Cardiac septum (tissue), 1 donor: ENCODE data around the gene CACNG5. TPM values are rescaled to one million over a fixed set of nuclear protein-coding genes. Genes with fewer than 3 reads are reported as not detected.

Experiments used
- DNase-seq: peaks from one replicate; pipeline ENCODE4 v3.0.0-alpha.2; 2020; ENCODE audit warnings: low spot score
- intact Hi-C: fragments of 100-400 bp; cut with DNase I; formaldehyde crosslinking; loops from one replicate; pipeline ENCODE4 v1.14.0; 2022
- long read RNA-seq: library from polyadenylated mRNA; unstranded; transcript quantifications from one replicate; pipeline ENCODE4 v2.0.0, GENCODE V29; 2021
- total RNA-seq: library from RNA; stranded (reverse); fragmentation: NEBNext Ultra II Directional; extraction: Animal tissue kit (Norgen Biotek cat#: 25700); gene quantifications from one replicate; pipeline ENCODE4 v1.2.1, GENCODE V29; 2021
- donor health status: DM: no; HTN: no; CAD: no.

Gene CACNG5, protein sequence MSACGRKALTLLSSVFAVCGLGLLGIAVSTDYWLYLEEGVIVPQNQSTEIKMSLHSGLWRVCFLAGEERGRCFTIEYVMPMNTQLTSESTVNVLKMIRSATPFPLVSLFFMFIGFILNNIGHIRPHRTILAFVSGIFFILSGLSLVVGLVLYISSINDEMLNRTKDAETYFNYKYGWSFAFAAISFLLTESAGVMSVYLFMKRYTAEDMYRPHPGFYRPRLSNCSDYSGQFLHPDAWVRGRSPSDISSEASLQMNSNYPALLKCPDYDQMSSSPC
- total RNA-seq = not detected
- long read RNA-seq = 0 reads

DNA sequence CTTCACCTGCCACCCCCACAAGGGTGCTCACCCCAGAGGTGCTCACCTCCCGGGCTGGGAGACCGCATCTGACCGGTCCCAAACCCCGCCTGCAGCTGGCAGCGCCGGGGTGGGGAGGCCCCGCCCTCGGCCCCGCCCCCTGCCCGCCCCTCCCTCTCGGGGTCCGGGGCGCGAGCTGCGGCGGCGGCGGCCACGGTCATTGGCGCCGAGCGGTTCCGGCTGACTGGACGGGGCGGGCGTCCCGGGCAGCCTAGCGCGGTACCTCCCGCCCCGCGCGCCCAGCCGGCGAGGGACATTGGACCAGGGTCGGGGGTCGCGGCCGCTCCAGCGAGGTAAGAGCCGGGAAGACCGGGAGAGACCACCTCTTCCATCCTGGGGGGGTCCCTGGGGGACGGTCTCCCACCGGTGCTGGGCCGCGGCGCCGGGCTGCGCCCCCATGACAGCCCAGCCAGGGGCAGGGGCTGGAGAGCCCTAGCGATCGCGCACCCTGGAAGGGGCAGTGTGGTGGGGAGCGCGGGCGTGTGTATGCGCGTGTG, at the start of gene CACNG5:
Gene CACNG5 (plus strand): TSS at position 199 of the 536 bp plus-strand sequence. CDS start 42,216 bp downstream, outside the sequence.
- intact Hi-C loops = no loop called here
- DNase-seq = peak; percentile 33

DNA sequence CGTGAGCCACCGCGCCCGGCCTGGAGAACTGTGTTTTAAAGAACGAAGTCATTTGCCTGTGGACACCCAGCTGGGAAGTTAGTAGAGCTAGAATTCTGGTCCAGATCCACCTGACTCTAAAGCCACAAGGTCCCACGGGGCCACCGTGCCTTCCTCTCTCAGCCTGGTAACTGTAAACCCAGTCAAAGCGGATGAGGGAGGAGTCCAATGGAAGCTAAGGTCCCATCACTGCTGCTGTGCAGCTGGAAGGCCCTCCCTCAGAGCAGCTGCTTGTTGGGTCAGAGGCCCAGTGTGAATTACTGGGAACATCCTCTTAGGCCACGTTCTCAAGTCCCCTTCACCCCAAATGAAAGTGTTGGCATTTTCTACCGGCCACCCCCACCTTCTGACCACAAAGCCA, 48.8 kb upstream of the CACNG5 start:
- intact Hi-C loops = no loop called here
- DNase-seq = no peak

DNA sequence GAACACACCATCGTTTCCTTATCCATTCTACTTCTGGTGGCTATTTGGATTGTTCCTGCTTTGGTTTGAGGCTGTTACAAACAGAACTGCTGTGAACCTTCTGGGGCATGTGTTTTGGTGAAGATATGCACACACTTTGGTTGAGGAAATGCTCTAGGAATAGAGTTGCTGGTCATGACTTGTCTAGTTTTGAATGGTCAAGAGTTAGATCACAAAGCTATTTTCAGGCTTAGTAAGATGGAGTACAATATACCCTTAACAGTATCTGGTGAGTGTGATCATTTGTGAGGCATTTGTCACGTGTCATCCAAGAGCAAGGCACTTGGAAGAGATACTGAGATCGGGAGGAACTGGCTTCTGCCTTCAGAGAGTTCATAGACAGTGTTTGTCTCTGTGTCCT, 47.0 kb upstream of the CACNG5 start:
- intact Hi-C loops = no loop called here
- no peak for DNase-seq

DNA sequence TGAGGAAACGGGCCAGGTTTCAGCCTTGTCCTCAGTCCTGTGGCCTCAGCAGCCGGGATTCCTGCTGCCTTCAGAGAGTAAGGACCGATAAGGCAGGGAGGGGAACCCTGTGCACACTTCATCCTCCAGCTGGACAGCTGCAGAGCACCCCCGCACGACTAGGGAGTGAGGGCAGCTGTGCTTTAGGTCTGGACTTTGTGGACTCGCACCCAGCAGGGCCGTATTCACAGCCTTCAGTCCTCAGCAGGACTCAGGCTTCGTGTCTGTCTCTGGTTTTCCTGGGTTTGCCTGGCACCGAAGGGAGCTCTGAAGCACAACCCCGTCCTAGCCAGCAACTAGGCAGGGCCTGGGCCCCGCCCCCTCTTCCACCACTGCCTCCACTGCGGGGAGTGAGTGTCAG, 45.8 kb upstream of the CACNG5 start:
- DNase-seq = no peak
- intact Hi-C loops = no loop called here

DNA sequence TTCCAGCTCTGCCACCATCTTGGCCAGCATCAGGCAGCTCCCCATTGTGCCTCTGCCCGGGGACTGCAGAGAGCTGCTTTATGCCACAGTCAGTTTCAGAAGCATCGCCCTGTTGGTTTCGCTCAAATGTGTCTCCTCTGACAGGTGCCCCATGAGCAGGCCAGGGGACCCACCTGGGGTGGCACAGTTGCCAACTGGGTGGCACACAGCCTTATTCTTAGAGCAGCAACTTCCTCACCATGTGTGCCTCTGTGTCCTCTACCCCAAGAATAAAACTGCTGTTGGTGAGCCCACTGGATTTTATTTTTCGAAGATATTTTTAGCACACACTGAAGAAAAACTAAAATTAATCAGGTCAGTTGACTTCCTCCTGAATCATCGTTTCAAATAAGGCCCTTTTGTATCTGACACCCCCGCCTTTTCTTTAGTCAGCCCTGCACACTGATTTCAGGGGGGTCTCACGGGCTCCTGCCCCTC, 44.9 kb upstream of the CACNG5 start:
- DNase-seq = no peak
- intact Hi-C loops = no loop called here

DNA sequence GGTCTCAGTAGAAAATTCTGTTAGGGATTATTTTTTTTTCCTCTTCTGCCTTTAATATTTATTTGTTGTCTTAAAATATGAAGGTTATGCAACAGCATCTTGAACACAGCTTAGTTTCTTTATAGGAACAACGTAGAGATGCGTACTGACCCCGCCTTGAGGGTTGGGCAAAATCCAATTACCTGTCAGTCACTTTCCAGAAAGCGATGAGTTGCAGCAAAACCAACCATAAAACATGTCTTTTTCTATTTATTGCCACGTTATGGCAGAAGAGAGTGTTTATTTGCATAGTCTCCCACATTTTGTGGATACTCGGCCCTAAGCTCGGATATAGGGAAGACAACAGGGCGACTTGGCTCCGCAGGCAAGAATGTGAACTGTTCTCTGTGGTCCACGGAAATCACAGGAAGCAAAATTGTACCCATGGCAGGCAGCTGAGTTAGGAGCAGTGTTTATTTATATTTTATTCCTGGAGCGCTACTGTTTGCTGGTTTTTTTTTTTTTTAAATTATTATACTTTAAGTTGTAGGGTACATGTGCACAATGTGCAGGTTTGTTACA, 44.3 kb upstream of the CACNG5 start:
- intact Hi-C loops = no loop called here
- no peak for DNase-seq

DNA sequence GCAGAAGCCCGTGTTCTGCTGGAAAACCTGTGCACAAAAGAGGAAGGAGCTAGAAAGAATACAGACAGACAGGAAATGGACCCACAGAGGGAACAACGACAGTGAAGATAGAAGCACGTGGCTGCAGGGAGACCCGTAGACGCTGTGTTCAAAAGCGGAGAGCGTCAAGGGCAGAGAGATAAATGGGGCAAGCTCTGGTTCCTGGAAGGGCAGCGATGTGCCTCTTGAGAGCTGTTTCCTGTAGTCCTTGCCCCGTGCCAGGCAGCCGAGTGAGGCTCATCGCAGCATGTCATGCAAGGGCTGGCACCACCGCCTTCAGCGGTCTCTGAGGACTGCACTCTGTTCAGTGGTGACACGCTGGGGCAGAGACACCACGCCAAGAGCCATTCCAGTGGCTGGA, 43.6 kb upstream of the CACNG5 start:
- intact Hi-C loops = no loop called here
- no peak for DNase-seq

DNA sequence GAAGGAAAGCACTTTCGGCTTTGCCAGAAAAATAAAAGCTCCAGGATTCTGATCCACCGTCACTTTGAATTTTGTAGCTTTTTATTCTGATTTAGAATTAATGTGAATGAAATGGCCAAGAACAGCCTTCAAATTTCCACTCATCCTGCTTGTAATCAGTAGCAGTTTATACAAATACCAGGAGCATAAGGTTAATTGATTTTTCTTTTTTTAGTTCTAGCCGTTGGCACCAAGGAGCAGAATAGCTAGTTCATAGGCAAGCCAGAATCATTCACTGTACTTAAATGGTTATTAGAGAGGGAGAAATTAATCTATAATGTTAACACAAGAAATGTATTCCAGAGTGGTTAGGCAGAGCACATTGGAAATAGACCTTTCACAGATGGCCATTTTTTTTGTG, 41.1 kb upstream of the CACNG5 start:
- intact Hi-C loops = no loop called here
- no peak for DNase-seq

DNA sequence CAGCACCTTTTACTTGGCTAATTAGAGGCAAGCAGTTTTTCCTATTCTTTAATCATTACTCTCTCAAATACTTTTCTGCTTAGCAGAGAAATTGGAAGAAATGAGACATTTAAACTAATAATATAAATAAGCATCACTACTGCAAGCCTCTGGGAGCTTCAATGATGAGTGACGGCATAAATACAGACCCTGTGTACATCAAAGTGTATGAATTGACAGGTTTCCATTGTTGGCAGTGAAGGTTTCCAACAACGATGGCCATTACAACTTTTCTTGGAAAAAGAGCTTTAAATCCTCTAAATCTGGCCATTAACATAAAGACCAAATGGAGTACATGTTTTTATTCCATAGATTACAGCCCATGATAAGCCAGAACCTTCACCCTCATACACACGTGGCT, 39.4 kb upstream of the CACNG5 start:
- no peak for DNase-seq
- intact Hi-C loops = no loop called here

DNA sequence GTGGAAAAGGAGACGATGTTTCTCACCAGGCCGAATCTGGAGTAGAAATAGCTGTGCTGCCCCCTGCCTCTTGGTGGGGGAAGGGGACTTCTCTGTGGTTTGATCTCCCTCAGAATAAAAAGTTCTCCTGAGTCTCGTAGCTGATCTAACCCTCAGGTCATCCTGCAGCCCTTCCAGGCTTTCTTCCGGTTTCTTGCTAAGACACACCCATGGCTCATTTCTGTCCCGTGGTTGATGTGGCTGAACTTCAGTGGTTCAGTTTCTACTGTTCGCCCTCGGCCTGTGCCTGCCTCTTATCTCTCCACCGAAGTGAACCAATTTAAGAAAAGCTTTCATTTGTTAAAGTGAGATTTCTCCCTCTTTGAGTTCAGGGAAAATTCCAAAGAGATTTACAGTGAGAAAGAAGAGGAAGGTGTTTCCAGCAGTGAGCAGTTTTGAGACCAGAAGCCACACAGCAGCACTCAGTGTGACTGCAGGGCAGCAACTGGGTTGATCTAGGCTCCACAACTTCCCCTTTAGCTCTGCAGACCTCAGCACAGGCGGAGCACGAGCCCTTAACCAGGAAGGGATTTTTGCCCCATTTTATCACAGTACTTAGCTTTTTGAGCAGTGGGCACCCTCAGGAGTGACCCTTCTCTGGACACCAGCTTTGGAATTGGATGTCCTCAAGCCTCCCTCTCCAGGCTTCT, 34.9 kb upstream of the CACNG5 start:
- intact Hi-C loops = no loop called here
- DNase-seq = no peak

DNA sequence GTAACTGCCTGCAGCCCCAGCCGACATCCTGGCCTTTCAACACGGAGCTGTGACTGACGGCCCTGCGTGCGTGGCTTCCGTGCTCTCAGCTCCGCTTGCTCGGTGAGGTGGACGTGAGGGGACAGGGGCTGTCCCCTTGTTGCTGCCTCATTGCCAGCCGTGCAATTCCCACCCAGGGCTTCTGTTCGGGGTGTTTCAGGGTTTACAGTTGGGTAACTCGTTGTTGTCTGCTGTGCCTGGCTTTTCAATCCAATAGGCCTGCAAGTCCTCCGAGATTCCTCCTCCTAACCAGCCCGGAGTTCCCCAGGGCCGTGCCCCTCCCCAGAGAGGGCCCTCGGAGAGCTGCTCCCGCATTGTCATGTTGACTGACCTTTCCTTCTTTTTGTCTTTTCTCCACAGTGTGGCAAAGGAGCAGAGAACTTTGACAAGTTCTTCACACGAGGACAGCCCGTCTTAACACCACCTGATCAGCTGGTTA, 31.4 kb upstream of the CACNG5 start:
- intact Hi-C loops = no loop called here
- peak; percentile 54 for DNase-seq

DNA sequence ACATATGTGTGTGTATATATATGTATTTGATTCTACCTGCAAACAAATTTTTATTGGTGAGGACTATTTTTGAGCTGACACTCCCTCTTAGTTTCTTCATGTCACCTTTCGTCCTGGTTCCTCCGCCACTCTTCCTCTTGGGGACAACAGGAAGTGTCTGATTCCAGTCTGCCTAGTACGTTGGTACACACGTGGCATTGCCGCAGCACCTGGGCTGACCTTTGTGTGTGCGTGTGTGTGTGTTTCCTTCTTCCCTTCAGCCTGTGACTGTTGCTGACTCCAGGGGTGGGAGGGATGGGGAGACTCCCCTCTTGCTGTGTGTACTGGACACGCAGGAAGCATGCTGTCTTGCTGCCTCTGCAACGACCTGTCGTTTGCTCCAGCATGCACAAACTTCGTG, 29.4 kb upstream of the CACNG5 start:
- intact Hi-C loops = no loop called here
- DNase-seq = peak; percentile 26

DNA sequence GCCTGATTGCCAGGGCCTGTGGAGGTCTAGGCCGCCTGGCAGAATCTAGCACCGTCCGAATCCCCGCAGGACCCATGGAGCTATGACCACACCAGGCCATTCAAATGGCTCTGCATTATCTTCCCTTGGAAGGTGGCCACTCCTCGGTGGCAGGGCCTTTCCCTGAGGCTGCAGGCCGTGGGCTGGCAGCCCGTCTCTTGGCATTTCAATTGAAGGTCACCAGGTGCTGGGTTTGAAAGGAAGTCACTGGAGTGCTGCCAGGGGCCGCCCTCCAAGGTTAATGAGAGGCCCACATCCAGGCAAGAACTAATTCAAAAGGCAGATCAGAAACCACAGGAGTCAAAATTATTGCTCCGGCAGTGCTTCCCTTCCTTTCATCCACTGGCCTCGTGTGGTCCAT, 27.7 kb upstream of the CACNG5 start:
- DNase-seq = peak; percentile 26
- intact Hi-C loops = no loop called here

DNA sequence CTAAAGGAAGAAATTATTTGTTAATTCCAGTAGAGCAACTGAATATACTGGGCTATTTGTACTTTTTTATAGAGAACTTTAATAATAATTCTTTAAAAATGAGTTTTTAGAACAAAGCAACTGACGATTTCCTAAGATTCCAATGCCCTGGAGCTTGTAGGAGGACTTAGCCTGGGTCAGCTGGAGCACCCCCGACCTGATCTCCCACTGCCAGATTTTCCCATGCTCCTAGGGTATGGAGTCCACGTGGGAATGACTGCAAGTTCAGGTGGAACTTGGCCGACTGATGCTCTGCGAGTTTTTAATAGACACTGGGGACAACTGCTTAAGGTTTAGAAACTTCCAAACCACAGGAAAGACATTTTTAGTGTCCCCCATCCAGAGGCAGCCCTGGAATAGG, 25.5 kb upstream of the CACNG5 start:
- DNase-seq = peak; percentile 54
- intact Hi-C loops = no loop called here

DNA sequence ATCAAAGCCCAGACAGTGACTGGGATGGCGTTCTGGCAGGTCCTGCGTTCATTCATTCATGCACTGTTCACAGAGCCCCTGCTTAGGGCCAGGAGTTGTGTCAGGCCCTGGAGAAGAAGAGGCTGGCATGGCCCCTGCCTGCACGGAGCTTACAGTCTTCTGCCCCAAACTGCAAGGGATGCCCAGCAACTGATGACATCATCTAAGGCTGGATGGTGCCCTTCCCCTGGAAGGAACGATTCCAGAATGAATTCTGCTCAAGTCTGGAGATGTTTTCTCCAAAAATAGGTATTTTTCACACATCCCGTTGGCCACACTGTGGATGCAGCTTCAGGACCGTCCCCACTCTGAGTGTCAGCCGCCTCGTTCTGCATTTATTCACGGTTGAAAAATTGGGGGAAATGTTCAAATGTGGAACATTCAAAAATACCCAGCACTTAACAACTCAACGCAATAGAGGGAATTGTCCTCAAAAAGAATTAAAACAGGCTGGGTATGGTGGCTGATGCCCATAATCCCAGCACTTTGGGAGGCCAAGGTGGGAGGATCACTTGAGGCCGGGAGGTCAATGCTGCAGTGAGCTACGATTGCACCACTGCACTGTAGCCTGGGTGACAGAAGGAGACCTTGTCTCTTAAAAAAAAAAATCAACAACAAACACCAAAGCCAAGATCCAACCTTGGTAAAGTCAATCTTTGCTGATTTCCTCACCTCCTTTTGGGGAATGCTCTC, 23.8 kb upstream of the CACNG5 start:
- intact Hi-C loops = no loop called here
- DNase-seq = peak; percentile 43

DNA sequence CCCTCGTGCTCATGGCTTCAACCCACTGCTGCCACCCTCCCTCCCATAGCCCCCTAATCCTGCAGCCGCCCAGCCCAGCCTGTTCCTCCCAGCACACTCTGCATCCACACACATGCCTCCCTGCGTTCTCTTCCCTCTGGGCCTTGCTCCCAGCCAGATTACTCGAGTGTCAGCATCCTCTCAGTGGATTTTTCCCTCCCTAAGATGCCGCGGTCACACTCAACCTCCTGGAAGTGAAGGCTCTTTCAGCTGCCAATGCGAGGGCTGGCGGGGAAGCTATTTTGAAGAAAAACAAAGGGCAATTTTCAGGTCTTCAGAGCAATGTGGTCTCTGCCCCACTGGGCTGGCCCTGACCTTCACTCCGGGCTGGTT, 23.2 kb upstream of the CACNG5 start:
- intact Hi-C loops = no loop called here
- DNase-seq = no peak

DNA sequence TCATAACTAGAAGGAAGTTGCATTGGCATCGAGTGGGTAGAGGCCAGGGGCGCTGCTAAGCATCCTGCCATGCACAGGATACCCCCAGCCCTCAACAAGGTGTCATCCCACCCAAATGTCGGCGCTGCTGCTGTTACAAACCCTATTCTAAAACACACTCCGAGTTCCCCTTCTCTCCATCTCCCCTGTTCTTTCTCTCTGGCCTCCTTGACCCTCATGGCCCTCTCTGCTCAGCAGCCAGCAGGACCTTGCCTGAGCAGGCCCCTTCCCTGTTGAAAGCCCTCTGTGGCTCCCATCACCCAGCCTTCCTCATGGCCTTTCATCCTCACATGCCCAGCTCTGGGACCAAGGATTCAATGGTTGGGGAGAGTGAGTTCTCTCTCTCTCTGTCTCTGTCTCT, 22.3 kb upstream of the CACNG5 start:
- peak; percentile 53 for DNase-seq
- intact Hi-C loops = no loop called here

DNA sequence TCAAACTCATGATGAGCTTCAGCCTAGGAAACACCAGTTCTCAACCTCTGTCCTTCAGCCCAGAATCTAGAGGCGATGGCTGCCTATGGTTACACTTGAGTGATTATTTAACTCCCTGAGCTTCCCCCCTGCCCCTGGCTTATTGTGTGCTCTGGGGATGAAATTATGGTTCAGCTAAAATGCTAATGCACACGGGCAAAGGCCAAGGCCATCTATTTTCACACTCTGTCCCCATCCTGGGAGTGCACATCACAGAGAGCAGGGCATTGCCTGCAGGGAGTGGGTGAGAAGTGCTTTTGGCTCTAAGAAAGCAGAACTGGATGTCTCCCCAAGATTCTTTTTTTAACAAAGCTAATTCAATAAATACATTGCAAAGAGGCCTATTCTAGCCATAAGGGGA, 21.6 kb upstream of the CACNG5 start:
- intact Hi-C loops = no loop called here
- DNase-seq = no peak

DNA sequence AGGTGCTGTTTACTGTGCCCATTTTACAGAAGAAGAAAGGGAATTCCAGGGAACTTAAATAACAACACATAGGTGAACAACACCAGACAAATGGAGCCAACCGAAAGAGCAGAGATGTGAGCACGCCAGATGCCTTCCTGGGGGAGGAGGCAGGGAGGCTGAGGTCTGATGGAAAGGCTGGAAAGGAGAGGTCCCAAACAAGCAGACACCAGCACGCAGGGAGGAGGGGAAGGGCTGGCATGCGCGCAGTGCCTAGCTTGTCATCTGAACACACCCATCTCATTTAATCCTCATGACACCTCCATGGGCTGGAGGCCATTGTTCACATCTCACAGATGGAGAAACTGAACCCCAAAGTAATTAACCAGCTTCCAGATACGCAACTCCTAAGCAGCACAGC, 20.9 kb upstream of the CACNG5 start:
- peak; percentile 70 for DNase-seq
- intact Hi-C loops = no loop called here

DNA sequence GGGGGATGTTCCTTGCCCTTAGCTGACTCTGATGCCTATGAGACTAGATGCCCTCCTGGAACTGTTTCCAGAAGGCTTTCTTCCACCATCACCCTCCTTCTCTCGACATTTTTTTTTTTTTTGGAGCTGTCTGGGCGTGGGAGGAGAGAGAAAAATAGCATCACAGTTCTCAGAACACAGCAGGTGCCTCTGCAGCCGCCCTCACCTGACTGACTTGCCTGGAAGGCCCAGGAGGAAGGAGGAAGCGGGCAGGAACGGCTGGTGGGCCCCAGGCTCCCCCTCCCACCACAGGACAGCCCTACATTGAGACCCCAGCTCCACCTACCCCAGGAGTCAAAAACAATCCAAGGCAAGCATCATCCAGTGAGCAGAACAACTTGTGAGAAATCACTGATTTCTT, 20.3 kb upstream of the CACNG5 start:
- intact Hi-C loops = no loop called here
- no peak for DNase-seq
